ENCODE results near the gene NFYA.

DNA sequence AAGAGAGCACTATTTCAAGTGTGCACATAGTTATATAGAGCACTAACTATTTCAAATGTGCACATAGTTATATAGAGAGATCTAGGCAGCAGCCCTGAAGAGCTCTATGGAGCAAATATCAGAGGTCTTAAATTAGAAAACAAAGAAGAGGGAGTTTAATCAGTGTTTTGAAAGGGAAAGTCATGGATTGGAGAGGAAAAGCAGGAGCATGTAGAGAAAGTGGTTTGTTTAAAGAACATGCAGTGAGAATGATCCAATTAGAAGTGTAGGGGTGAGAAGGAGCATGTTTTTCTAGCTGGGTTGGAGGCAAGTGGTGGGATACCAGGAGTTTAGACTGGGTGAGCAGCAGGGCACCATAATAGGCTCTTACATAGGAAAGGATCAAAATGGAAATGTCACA lies 64.1 kb downstream of the NFYA start:
- TF ChIP-seq CREB1 (IDR thresholded peaks at IDR 0.05; ENCODE audit: low read depth) = no peak
- TF ChIP-seq EP300 (IDR thresholded peaks at IDR 0.05; ENCODE audit: borderline replicate concordance) = no peak
